Stomach (tissue), 4 donors: ENCODE data around the gene DIPK1A.

Experiments
- POLR2A ChIP-seq, 4 donors: fragments of 450-650 bp; IDR thresholded peaks; one replicate each; pipeline ENCODE4 v1.6.1; 2016; ENCODE audit warnings: antibody characterized with exemption in 4 of 4, control low read depth in 2 of 4, mild to moderate bottlenecking in 1 of 4, moderate library complexity in 1 of 4
- TF ChIP-seq, protein P1 (sequence below), 7 experiments: fragments of 450-650 bp in 4 of 7; fragments of 200-600 bp in 3 of 7; sonication (generic) in 3 of 7; IDR thresholded peaks; one replicate each; pipeline ENCODE4 v1.5.1; 2016 to 2019; ENCODE audit warnings: antibody characterized with exemption in 7 of 7, control low read depth in 2 of 7, mild to moderate bottlenecking in 1 of 7

DNA sequence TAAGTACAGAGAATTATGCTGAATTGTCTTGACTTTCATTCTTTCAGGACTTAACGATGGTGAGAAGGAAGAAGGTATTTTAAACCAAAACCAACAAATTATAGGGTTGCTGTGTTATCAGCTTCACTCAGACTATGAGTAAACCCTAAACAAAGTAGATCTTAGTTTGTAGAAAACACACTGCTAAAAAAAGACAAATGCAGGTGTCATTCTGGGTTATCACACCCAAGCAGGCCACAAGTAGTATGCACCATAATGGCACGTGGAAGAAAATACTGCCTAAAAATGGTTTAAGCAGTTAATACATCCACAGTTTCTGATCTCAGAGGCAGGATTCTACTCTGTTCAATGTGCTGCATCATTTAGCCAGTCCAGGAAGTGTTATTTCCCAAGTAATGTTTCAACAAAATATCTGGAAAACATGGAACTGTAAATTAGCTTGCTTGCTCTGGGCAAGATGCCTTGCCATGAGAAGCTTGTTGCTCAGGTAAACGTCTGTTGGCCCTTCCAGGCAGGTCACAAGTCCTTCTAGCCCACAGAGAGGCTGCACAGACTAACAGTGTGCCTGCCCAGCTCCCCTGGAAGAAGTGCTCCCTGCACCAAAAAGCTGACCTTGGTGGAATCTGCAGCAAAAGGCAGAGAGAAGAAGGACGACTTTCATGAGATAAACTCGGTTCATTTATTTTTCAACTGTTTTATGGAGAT, 4.1 kb downstream of the DIPK1A start:
- TF ChIP-seq, protein P1, sequence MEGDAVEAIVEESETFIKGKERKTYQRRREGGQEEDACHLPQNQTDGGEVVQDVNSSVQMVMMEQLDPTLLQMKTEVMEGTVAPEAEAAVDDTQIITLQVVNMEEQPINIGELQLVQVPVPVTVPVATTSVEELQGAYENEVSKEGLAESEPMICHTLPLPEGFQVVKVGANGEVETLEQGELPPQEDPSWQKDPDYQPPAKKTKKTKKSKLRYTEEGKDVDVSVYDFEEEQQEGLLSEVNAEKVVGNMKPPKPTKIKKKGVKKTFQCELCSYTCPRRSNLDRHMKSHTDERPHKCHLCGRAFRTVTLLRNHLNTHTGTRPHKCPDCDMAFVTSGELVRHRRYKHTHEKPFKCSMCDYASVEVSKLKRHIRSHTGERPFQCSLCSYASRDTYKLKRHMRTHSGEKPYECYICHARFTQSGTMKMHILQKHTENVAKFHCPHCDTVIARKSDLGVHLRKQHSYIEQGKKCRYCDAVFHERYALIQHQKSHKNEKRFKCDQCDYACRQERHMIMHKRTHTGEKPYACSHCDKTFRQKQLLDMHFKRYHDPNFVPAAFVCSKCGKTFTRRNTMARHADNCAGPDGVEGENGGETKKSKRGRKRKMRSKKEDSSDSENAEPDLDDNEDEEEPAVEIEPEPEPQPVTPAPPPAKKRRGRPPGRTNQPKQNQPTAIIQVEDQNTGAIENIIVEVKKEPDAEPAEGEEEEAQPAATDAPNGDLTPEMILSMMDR (IDR thresholded peaks at IDR 0.05) = no peak
- no peak for TF ChIP-seq POLR2A (IDR thresholded peaks at IDR 0.05)
